NCI-H2081 (cell line): Measurements from ENCODE around the gene CHST7.
A peak's percentile ranks its signal among the peaks of the same experiment; 100 is the strongest.

Source experiments
- DNase-seq, 2 experiments: peaks; one replicate each; lab custom pipeline; 2025; lab: John Stamatoyannopoulos, UW

The CHST7 gene

GRCh38 chrX:46573892-46574773 is 568 bp downstream of the CHST7 start:
- DNase-seq, result peak; percentile 62 to 70

DNA sequence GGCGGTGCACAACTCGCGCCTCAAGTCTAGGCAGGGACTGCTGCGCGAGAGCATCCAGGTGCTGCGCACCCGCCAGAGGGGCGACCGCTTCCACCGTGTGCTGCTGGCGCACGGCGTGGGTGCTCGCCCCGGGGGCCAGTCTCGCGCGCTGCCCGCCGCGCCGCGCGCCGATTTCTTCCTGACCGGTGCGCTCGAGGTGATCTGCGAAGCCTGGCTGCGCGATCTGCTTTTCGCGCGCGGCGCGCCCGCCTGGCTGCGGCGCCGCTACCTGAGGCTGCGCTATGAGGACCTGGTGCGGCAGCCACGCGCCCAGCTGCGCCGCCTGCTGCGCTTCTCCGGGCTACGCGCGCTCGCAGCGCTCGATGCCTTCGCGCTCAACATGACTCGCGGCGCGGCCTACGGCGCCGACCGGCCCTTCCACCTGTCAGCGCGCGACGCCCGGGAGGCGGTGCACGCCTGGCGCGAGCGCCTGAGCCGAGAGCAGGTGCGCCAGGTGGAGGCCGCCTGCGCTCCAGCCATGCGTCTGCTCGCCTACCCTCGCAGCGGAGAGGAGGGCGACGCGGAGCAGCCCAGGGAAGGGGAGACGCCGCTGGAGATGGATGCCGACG is 1.3 kb downstream of the CHST7 start:
- DNase-seq, result peak; percentile 32 to 76

DNA sequence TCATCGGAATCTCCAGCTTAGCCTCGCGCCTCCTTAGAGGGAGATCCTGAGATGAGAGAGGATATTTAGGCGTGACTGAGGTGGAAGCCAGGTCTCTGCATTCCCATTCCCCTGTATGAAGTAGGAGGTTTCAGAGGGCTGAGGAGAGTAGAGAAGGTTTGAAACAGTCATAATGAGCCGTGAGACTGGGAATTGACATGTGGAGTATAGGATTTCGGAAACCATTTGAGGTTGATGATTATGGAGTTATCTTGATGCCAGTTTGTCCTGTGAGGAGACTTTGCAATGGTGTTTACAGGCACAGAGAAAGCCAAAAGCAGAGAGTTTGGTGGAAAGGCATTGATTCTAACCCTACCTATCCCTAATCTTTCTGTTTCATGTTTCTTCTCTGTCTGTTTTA is 2.0 kb downstream of the CHST7 start:
- DNase-seq, result no peak

DNA sequence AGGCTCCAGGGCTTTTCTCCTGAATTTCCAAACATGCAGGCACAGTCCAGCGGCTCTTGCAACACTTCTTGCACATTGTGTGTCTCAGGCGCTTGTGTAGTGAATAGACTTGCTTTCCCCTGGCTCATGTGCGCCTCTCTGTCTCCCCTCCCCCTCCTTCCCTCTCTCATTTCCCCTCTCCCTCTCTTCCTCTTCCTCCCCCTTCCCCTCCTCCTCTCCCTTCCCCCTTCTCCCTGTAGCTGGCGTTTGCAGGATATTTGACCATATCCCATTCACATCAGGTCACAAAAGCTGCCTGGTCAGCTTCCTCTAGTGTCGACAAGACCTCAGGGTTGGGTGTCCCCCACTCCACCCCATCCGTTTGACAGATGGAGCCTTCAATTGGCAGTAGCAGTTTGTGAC is 2.4 kb downstream of the CHST7 start:
- DNase-seq, result no peak

GRCh38 chrX:46576458-46576857 is 2.9 kb downstream of the CHST7 start:
- no peak for DNase-seq

GRCh38 chrX:46577221-46578005 is 3.8 kb downstream of the CHST7 start:
- DNase-seq, result no peak

DNA sequence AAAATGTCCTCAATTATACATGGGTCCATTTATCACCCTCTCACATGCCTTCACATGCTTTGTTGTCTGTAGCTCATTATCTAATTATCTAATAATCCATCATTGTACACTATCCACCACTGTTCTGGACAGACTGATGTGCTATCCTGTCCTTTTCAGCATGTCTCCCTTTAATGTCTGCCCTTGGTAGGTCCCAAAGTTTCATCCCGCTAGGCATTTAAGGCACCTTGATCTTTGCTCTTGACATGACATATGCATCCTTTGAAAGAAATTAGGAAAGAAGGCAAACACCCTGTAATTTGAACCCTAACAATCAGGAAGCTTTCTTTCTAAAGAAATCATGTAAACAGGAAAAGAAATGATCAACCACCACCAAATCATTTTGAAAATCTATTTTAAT is 5.7 kb downstream of the CHST7 start:
- no peak for DNase-seq

- DNase-seq, result no peak
These were observed 7.0 kb downstream of the CHST7 start for GRCh38 chrX:46580613-46581012.

DNA sequence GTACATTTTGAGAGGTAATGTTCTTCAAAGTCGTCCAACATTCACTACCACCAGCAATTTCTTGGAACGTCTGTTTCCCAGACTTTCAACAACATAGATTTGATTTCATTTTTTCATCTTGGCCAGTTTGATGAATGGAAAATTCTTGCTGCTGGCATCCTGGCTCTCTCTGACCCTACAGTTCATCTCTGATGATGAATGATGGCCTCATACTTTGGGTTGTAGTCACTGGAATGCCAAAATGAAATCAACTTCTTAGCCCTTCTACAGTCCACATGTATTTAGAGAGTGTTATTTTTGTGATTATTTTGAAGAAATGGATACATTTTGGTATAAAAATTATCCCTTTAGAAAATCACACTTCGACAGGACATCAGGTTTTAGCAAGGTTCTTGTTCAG is 8.8 kb downstream of the CHST7 start:
- DNase-seq, result no peak

GRCh38 chrX:46582966-46583365 is 9.4 kb downstream of the CHST7 start:
- DNase-seq, result no peak

GRCh38 chrX:46584736-46585135 is 11.2 kb downstream of the CHST7 start:
- DNase-seq, result no peak

GRCh38 chrX:46587158-46587557 is 13.6 kb downstream of the CHST7 start:
- no peak for DNase-seq

GRCh38 chrX:46587753-46588171 is 14.2 kb downstream of the CHST7 start:
- DNase-seq, result no peak

GRCh38 chrX:46588263-46588662 is 14.7 kb downstream of the CHST7 start:
- DNase-seq, result no peak

GRCh38 chrX:46589977-46590723 is 16.6 kb downstream of the CHST7 start:
- no peak for DNase-seq

- DNase-seq, result no peak
These were observed 21.5 kb downstream of the CHST7 start for GRCh38 chrX:46595084-46595483.

DNA sequence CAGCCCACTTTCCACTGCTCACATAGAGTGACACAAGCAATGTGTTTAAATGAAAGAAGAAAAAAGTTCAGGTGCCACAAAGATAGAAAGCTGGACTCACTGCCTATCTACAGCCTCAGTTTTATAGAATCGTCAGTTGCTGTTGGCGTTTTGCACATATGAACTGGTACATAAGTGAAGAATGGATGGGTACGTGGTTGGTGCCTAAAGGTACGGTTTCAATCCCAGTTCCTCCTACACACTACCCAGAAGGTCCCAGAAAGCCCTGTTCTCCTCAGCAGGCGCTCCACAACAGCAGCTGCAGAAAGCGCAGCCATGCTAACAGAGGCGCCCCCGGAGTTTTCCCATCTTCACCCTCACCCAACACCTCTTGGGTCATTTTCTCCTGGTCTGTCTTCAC is 23.6 kb downstream of the CHST7 start:
- no peak for DNase-seq

DNA sequence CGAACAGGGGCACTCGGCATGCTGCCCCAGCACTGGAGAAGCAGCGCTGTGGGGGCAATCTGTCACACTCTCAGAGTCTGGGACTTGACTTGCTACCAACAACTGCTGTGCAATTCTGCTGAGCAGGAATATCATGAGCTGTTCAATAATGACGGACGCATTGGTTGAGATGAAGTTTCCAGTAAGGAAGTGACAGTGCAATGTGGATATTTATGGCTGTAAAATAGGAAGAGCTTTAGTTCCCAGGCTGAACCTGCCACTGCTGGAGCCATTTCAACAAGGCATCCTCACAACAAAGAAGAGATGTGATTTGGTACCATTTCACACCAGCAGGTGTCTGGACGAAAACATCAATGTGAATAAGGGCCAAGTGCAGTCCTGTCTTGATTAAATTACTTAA is 24.2 kb downstream of the CHST7 start:
- no peak for DNase-seq

GRCh38 chrX:46599051-46599560 is 25.5 kb downstream of the CHST7 start:
- DNase-seq, result no peak

- no peak for DNase-seq
These were observed 27.7 kb downstream of the CHST7 start for GRCh38 chrX:46601283-46601682.

DNA sequence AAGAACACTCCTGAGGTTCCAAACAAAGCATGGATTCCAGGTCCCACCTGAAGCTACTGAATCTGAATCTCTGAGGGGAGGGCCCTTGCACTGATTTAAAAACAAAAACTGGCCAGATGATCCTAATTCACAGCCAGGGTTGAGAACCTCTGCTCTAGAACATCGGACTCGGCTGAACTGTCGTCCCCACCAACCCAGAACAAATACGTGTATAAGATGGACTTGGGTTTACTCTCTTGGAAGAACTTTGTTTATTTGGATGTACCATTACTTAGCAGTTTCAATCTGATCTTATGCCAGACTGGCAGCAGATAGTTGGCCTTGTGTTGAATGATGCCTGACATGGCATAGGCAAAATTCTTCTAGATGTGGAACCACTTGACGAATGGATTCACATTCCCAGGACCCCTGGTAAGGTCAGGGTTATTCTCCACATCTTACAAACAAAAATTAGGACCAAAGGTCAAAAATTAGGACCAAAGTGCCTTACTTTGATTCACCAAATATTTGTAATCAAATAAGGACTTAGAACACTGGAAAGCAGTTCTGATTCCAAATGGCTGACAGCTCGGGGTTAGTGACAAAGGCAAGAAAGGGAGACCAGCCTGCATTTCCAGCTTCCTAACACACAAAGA is 29.0 kb downstream of the CHST7 start:
- DNase-seq, result no peak
